Caco-2 (cell line): ENCODE measurements around the gene SPECC1L. TPM values are rescaled to one million over a fixed set of nuclear protein-coding genes. Genes with fewer than 3 reads are reported as not detected.

ENCODE experiments used
- BruUV-seq: library from RNA; stranded (reverse); fragments of 400-500 nt; replicated peaks from 2 replicates; lab custom pipeline; 2021; lab: Mats Ljungman, UMichigan
- CTCF ChIA-PET: fragments of 300-600 bp; sonication (Branson Sonifier 250); formaldehyde crosslinking; loops from one replicate; lab custom pipeline; 2022; ENCODE audit warnings: antibody characterized with exemption; lab: Charles Lee
- POLR2A ChIA-PET: fragments of 300-600 bp; sonication (Branson Sonifier 250); formaldehyde crosslinking; loops from one replicate; lab custom pipeline; 2022; ENCODE audit warnings: antibody characterized with exemption; lab: Charles Lee
- DNase-seq, 2 experiments: peaks; one replicate each; pipeline versions ENCODE4 v3.0.0 to v3.0.0-alpha.2; 2020 to 2022
- H3K27me3 ChIP-seq: replicated peaks from 2 replicates; pipeline ENCODE4 v1.6.0; 2011; ENCODE audit warnings: low read length; ENCODE audit not compliant: control insufficient read depth, insufficient read depth
- H3K36me3 ChIP-seq: 2 replicates; pipeline ENCODE4 v1.5.1; 2011; ENCODE audit warnings: low read length; ENCODE audit not compliant: control insufficient read depth, insufficient read depth
- H3K4me1 ChIP-seq: fragments of 250-450 bp; sonication (Bioruptor Pico); 2 replicates; pipeline ENCODE4 v1.5.1; 2020; ENCODE audit warnings: mild to moderate bottlenecking
- H3K4me3 ChIP-seq: 2 replicates; pipeline ENCODE4 v1.5.1; 2011; ENCODE audit warnings: low read depth, mild to moderate bottlenecking, control low read depth, low read length
- H3K9me3 ChIP-seq: fragments of 250-450 bp; sonication (Bioruptor Pico); 2 replicates; pipeline ENCODE4 v1.5.1; 2020; ENCODE audit warnings: mild to moderate bottlenecking, moderate library complexity
- H3K27ac Mint-ChIP-seq: one replicate; pipeline ENCODE4 v1.8.0; 2022; ENCODE audit warnings: mixed read lengths; ENCODE audit not compliant: unreplicated experiment
- H3K27me3 Mint-ChIP-seq: one replicate; pipeline ENCODE4 v1.8.0; 2022; ENCODE audit warnings: mixed read lengths; ENCODE audit not compliant: insufficient read depth, unreplicated experiment
- H3K36me3 Mint-ChIP-seq: one replicate; pipeline ENCODE4 v1.8.0; 2022; ENCODE audit warnings: mild to moderate bottlenecking, mixed read lengths; ENCODE audit not compliant: insufficient read depth, unreplicated experiment
- H3K4me1 Mint-ChIP-seq: one replicate; pipeline ENCODE4 v1.8.0; 2022; ENCODE audit warnings: low read depth, mixed read lengths; ENCODE audit not compliant: unreplicated experiment
- H3K4me3 Mint-ChIP-seq: one replicate; pipeline ENCODE4 v1.8.0; 2022; ENCODE audit warnings: mild to moderate bottlenecking, moderate library complexity, mixed read lengths; ENCODE audit not compliant: unreplicated experiment
- H3K9me3 Mint-ChIP-seq: one replicate; pipeline ENCODE4 v1.8.0; 2022; ENCODE audit warnings: mixed read lengths; ENCODE audit not compliant: unreplicated experiment
- CTCF ChIP-seq, 2 experiments: fragments of 200-600 bp in 1 of 2; IDR thresholded peaks; 1 replicate in 1 of 2; 2 replicates in 1 of 2; pipeline versions ENCODE4 v1.5.1 to v1.8.0; 2011 to 2022; ENCODE audit warnings: antibody characterized with exemption in 1 of 2, control low read depth in 1 of 2, inconsistent platforms in 1 of 2, low read depth in 1 of 2, low read length in 1 of 2, mild to moderate bottlenecking in 1 of 2, moderate library complexity in 1 of 2; ENCODE audit not compliant: insufficient read depth in 1 of 2, severe bottlenecking in 1 of 2, unreplicated experiment in 1 of 2
- intact Hi-C: fragments of 100-400 bp; cut with micrococcal nuclease; formaldehyde crosslinking; loops from one replicate; pipeline ENCODE4 v1.10.0; 2022; ENCODE audit not compliant: unreplicated experiment
- total RNA-seq: library from RNA; stranded (reverse); gene quantifications from 2 replicates; pipeline ENCODE4 v1.2.3, GENCODE V29; 2022

Gene SPECC1L
- total RNA-seq, 1 experiment from 2014 or later: 72.8 TPM

- POLR2A ChIA-PET: no interaction called here
- TF ChIP-seq CTCF (IDR thresholded peaks at IDR 0.05; ENCODE audit: insufficient read depth in 1 of 2, low read depth in 1 of 2, low read length in 1 of 2, severe bottlenecking in 1 of 2, unreplicated experiment in 1 of 2): no peak
- H3K36me3 Mint-ChIP-seq: peaks cover 38% of the 10 kb centered on the region
Measured at GRCh38 chr22:24453853-24454252, 183.2 kb downstream of the SPECC1L start.

DNA sequence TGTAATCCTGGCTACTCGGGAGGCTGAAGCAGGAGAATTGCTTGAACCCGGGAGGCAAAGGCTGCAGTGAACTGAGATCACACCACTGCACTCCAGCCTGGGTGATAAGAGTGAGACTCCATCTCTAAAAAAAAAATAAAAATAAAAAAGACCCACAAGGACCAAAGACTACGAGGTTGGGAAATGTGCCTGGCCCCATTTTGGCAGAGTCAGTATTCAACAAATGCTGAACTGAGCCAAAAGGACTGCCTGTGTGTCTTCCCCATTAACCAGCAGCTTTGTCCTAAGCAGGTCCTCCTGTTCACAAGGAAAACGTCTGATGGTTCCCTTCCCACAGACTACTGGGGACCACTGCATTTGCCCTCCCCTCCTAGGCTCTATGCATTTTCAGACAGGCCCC lies 184.4 kb downstream of the SPECC1L start:
- no peaks in the 10 kb centered on the region; the same call in 1 of the 2 replicates for H3K9me3 ChIP-seq
- CTCF ChIA-PET: interaction anchor here (0.5 kb wide), 1 partner anchor 116 kb away, joined by 5 read pairs; no protein-coding TSS in a partner anchor
- no TSS peak for BruUV-seq
- H3K27me3 ChIP-seq: no peaks in the 10 kb centered on the region
- intact Hi-C loops: no loop called here
- Mint-ChIP-seq H3K27me3 (no peaks in the 10 kb centered on the region), H3K27ac (no peak overlapping the region), H3K36me3 (peaks cover 30% of the 10 kb centered on the region), H3K9me3 (no peaks in the 10 kb centered on the region), H3K4me3 (no peak overlapping the region), H3K4me1 (no peaks in the 10 kb centered on the region)
- DNase-seq: no peak
- TF ChIP-seq CTCF (IDR thresholded peaks at IDR 0.05; ENCODE audit: insufficient read depth in 1 of 2, low read depth in 1 of 2, low read length in 1 of 2, severe bottlenecking in 1 of 2, unreplicated experiment in 1 of 2): no peak
- POLR2A ChIA-PET: no interaction called here
- peaks cover 2% of the 10 kb centered on the region for H3K36me3 ChIP-seq
- H3K4me1 ChIP-seq: no peaks in the 10 kb centered on the region
- H3K4me3 ChIP-seq: no peak overlapping the region

More at GRCh38 chr22:24453853-24454252, 183.2 kb downstream of the SPECC1L start:
- no peak overlapping the region for H3K27ac Mint-ChIP-seq
- peaks cover 4% of the 10 kb centered on the region for H3K36me3 ChIP-seq
- no peaks in the 10 kb centered on the region for H3K4me1 ChIP-seq
- no TSS peak for BruUV-seq
- H3K27me3 ChIP-seq: no peaks in the 10 kb centered on the region
- no peak for DNase-seq
- CTCF ChIA-PET: no interaction called here
- H3K9me3 ChIP-seq: no peaks in the 10 kb centered on the region; the same call in 1 of the 2 replicates
- intact Hi-C loops: no loop called here
- H3K4me3 Mint-ChIP-seq: no peak overlapping the region
- peaks cover 7% of the 10 kb centered on the region for H3K4me1 Mint-ChIP-seq
- H3K4me3 ChIP-seq: no peak overlapping the region
- no peaks in the 10 kb centered on the region for H3K27me3 Mint-ChIP-seq
- no peaks in the 10 kb centered on the region for H3K9me3 Mint-ChIP-seq

GRCh38 chr22:24455751-24456426 lies 185.3 kb downstream of the SPECC1L start:
- no peaks in the 10 kb centered on the region for H3K9me3 Mint-ChIP-seq
- intact Hi-C loops: no loop called here
- ChIA-PET CTCF (interaction anchor here (0.5 kb wide), 2 partner anchors 13 to 502 kb away, joined by 4 read pairs; no protein-coding TSS in a partner anchor), POLR2A (no interaction called here)
- Histone ChIP-seq H3K4me1 (no peaks in the 10 kb centered on the region), H3K9me3 (no peaks in the 10 kb centered on the region; the same call in 1 of the 2 replicates), H3K27me3 (no peaks in the 10 kb centered on the region), H3K4me3 (no peak overlapping the region), H3K36me3 (peaks cover 2% of the 10 kb centered on the region)
- TF ChIP-seq CTCF (IDR thresholded peaks at IDR 0.05; ENCODE audit: insufficient read depth in 1 of 2, low read depth in 1 of 2, low read length in 1 of 2, severe bottlenecking in 1 of 2, unreplicated experiment in 1 of 2): no peak
- no peak overlapping the region for H3K27ac Mint-ChIP-seq
- no peak for DNase-seq
- BruUV-seq: no TSS peak
- H3K4me1 Mint-ChIP-seq: no peaks in the 10 kb centered on the region
- no peak overlapping the region for H3K4me3 Mint-ChIP-seq
- peaks cover 28% of the 10 kb centered on the region for H3K36me3 Mint-ChIP-seq
- H3K27me3 Mint-ChIP-seq: no peaks in the 10 kb centered on the region
